Esophagus mucosa (tissue), 1 donor: ENCODE measurements around the gene RBM27. TPM values are rescaled to one million over a fixed set of nuclear protein-coding genes. Genes with fewer than 3 reads are reported as not detected.
"Not testable (repeated sequence)": the region's sequence is repeated elsewhere in the genome, so short reads cannot be mapped to it uniquely, and the experiment has no call there.

Source experiments
- ATAC-seq: fragments of 200-7000 bp; cut with Tn5 transposase; one replicate; pipeline ENCODE4 v1.9.1; 2020
- total RNA-seq: library from RNA; stranded (reverse); gene quantifications from one replicate; pipeline ENCODE4 v1.2.4, GENCODE V29; 2023
- donor health status: DM: yes; HTN: yes; CAD: no.

Gene RBM27, protein sequence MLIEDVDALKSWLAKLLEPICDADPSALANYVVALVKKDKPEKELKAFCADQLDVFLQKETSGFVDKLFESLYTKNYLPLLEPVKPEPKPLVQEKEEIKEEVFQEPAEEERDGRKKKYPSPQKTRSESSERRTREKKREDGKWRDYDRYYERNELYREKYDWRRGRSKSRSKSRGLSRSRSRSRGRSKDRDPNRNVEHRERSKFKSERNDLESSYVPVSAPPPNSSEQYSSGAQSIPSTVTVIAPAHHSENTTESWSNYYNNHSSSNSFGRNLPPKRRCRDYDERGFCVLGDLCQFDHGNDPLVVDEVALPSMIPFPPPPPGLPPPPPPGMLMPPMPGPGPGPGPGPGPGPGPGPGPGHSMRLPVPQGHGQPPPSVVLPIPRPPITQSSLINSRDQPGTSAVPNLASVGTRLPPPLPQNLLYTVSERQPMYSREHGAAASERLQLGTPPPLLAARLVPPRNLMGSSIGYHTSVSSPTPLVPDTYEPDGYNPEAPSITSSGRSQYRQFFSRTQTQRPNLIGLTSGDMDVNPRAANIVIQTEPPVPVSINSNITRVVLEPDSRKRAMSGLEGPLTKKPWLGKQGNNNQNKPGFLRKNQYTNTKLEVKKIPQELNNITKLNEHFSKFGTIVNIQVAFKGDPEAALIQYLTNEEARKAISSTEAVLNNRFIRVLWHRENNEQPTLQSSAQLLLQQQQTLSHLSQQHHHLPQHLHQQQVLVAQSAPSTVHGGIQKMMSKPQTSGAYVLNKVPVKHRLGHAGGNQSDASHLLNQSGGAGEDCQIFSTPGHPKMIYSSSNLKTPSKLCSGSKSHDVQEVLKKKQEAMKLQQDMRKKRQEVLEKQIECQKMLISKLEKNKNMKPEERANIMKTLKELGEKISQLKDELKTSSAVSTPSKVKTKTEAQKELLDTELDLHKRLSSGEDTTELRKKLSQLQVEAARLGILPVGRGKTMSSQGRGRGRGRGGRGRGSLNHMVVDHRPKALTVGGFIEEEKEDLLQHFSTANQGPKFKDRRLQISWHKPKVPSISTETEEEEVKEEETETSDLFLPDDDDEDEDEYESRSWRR
- 7.5 TPM for total RNA-seq

DNA sequence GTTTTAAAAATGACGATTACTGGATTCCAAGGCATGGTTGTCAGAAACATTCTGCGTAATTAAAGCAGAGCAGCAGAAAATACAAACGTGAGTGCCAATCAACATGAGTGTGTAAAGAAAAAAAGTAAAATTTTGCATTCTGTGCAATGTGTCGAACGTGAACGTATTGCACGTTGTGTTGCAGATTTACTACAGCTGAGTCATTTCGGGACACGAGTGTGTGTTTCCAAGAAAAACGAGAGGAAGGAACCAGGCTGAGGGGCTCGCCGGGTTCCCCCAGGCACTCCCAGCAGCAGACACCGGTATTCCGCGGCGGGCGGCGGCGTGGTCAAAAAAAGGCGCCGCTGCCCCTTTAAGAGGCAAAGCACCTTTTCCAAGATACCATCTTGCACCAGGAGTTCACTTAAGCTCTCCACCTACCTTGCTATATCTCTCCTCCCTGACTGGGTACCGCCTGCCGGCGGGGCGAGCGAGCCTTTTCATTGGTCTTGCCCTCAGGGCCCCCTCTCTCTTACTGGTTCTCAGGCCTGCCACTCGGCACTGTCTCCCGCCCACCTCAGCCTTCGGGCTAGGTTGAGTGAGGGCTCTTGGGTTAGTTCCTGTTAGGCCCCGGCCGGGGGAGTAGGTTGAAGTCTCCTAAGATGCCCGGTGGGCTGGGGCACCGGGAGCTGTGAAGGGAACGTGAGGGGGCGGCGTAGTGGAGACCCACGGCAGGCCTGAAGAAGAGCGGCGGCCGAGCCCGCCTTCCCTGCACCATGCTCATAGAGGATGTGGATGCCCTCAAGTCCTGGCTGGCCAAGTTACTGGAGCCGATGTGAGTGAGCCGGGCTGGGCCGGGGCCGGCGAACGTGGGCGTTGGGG, at the start of gene RBM27:
Gene RBM27 (plus strand): TSS at position 595 of the 861 bp plus-strand sequence. CDS start 161 bp downstream, at position 756.
- peak; percentile 100 for ATAC-seq

DNA sequence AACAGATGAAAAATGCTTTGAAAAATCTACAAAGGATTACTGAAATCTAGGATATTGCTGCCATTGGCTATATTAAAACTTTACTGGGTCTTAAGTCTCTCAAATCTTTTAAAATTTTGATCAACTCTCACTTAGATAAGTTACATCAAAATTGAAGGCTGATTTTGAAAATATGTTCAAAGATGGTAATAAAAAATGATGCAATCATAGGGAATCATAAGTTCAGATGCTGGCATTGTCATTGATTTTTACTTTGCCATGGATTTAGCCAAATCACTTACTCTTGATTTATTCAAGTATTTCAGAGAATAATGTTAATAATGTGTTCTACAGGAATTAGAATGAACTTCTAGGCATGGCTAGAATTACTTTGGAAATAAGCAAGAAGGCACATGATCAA, 45.1 kb upstream of the RBM27 start:
- ATAC-seq, result no peak

DNA sequence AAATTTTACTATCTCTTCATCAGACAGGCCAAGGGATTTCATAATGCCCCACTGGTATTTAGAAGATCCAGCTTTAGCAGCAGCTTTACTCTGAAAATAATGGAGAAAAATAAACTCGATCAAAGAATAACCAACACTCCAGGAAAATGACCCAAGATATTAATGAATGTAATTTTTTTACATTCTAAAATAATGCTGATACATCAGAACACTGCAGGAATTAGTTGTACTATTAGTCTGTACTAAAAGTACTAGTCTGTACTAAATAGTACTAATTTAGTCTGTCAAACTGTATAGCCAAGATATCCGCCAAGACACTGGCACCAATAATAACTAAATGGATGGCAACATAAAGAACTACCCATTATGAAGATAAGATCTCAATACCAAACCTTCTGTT, 39.0 kb upstream of the RBM27 start:
- ATAC-seq, result no peak

DNA sequence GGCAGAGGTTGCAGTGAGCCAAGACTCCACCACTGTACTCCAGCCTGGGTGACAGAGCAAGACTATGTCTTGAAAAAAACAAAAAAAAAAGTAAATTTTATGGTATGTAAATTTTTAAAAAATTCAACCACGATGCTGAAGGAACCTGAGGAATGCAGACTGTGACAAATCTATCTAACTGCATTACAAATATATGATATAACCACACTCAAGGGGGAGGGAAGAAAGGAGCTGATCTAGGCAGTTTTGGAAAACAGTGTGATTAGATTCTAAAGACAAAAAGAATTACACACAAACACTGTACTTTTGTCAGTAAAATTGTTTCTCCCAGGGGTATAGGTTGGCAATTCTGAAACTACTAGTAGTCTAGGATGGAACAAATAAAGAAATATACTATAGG, 37.9 kb upstream of the RBM27 start:
- ATAC-seq, result no peak

DNA sequence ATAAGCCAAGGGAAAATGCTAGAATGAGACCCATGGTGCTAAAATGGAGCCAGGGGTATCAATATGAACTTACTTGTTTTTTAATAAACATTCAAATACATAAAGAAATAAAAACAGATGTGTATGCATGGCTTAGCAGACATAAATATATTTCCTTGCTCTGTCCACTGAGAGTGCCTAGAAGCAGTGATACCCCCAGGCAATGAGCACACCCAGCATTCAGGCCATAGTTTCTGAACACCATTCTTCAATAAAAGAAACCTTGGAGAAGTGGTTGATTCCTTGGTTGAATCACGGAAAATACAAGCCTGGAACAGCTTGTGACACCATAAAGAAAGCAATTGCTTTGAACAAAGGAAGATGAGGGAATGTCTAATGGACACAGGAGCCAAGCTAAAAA, 37.5 kb upstream of the RBM27 start:
- ATAC-seq, result no peak

DNA sequence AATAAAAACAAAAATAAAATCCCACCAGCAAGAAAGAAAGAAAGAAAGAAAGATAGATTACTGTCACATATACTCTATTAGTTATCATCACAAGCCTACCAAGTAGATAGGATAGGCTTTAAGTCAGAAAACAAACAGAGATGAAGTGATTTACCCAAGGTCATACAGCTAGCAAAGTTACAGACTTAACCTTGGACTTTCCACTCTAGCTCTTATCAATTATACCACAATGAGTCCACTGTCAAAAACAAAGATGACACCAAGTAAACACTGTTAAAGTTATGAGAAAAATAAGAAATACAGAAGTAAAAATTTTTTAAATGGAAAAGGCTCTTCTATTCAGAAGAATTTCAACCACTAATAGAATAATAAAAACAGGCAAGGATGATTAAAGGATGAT, 34.3 kb upstream of the RBM27 start:
- no peak for ATAC-seq

DNA sequence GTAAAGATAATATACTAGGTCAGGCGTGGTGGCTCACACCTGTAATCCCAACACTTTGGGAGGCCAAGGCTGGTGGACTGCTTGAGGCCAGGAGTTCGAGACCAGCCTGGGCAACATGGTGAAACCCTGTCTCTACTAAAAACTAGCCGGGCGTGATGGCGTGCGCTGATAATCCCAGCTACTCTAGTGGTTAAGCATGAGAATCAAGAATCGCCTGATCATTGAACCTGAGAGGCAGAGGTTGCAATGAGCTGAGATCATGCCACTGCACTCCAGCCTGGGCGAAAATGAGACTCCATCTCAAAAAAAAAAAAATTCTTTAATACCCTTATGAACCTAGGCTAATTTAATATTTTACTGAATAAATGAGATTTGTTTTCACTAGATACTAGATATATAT, 30.4 kb upstream of the RBM27 start:
- not testable (repeated sequence) for ATAC-seq

DNA sequence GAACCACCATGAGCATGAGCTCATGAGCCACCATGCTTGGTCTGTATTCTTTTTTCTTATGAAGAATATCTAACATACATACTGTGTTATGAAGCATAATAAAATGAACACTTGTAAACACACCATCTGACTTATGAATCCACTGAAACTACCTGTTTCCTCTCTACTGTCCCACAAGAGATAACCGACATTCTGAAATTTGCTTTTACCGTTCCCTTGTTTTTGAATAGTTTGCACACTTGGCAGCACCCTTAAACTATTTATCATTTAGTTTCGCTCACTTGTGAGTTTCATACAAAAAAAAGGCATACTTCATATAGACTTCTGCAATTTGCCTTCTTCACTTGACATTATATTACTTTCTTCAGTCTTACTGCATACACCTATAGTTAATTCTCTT, 29.8 kb upstream of the RBM27 start:
- no peak for ATAC-seq

DNA sequence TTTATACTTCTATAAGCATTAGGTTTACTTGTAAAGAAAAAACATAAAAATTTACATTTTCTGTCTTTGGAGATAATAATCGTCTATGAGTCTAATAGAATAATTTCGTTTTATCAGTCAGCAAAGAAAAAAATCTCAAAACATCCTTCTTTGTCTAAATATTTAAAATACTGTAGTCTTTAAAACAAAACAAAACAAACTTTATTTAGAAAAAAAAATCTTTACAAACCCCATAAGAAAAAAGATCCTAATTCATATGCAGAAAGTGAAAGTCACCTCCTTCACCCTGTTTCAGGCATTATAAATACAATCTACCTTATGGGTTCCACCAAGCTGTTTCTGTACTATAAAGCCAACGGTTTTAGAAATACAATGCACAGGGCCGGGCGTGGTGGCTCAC, 26.6 kb upstream of the RBM27 start:
- ATAC-seq, result no peak

DNA sequence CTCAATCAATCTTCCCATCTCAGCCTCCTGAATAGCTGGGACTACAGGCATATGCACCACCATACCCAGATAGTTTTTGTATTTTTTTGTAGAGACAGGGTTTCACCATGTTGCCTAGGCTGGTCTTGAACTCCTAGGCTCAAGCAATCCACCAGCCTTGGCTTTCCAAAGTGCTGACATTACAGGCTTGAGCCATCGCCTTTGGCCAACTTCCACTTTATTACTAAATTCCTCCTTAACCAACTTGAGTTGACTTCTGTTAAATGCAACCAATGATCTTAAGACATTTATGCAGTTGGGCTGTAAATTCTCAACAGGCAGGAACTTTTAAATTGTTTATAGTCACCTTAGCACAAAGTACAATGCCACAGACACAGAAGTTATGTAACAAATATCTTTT, 23.7 kb upstream of the RBM27 start:
- no peak for ATAC-seq

DNA sequence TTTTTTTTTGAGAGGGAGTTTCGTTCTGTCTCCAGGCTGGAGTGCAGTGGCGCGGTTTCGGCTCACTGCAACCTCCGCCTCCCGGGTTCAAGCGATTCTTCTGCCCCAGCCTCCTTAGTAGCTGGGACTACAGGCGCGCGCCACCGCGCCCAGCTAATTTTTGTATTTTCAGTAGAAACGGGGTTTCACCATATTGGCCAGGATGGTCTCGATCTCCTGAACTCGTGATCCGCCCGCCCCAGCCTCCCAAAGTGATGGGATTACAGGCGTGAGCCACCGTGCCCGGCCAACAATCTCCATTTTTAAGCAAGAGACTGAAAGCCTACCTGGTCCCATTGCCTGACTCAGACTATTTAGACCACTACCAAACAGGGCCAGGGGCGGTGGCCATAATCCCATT, 20.0 kb upstream of the RBM27 start:
- not testable (repeated sequence) for ATAC-seq

DNA sequence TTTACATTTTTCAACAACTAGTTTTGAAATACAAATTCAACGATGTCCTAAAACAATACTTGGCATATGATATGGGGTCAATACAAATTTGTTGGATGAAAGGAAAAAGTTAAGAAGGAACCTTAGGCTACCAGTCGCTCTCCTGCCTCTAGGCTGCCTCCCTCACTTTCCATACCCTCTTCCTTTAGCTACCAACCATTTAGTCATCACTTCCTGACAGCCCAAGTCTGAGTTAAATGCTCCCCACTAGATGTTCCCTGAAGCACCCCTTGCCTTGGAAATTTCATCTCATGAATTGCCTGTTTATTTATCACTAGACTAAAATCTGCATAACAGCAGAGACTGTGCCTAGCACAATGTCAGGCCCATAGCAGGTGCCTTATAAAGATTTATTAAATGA, 18.2 kb upstream of the RBM27 start:
- no peak for ATAC-seq

DNA sequence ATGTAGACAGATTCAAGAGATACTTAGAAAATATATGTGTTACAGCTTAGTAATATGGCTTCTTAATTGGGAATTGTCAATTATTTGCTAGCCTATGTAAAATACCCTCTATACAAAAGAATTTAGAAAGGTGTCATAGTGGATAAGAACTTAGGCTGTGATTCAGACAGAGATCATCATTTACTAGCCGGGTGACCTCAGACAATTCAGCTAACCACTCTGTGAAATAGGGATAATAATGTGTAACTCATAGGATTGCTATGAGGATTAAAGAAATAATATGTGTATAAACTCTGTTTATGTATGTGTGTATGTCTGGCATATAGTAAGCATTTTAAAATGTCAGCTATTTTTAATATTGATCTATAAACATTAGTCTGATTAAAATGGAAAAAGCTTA, 15.0 kb upstream of the RBM27 start:
- ATAC-seq, result peak; percentile 74

DNA sequence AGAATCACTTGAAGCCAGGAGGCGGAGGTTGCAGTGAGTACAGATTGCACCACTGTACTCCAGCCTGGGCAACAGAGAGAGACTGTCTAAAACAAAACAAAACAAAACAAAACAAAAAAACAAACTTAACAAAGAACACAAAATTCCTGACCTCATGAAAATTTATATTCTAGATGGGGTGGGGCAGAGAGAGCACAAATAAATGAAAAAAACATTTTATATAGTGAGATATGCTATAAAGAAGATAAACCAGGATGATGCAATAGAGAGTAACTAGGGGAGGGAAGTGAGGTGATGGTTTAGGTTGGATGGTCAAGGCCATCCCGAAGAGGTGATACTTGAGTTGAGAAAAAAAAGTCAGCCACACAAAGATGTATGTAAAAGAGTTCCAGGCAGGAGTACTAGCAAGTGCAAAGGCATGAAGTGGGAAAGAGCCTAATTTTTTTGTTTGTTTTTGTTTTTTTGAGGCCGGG, 10.8 kb upstream of the RBM27 start:
- ATAC-seq, result no peak

DNA sequence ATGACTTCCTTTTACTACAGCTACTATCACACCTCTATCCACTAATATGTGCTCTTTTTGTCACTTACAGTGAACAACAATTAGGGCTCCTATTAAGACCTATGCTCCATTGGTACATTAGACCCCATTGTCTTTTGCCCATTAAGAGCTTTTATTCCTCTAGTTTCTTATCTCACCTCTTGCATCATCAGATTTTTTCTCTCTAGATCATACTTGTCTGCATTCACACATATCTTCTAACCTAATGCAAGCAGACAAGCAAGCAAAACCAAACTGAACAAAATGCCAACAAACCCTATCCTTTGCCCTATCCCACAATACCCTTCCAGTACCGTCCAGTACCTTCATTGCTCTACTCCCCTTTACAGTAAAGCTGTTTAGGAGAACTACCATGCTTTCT, 10.1 kb upstream of the RBM27 start:
- ATAC-seq, result no peak

DNA sequence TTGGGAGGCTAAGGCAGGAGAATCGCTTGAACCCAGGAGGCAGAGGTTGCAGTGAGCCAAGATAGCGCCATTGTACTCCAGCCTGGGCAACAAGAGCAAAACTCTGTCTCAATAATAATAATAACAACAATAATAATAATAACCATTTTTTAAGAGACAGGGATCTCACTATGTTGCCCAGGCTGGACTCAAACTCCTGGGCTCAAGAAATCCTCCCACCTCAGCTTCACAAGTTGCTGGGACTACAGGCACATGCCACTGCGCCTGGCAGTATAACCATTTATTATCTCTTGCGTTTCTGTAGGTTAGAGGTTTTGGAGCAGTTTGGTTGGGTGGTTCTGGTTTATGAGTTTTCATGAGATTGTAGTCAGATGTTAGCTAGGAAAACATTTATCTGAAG, 8.4 kb upstream of the RBM27 start:
- ATAC-seq, result not testable (repeated sequence)

DNA sequence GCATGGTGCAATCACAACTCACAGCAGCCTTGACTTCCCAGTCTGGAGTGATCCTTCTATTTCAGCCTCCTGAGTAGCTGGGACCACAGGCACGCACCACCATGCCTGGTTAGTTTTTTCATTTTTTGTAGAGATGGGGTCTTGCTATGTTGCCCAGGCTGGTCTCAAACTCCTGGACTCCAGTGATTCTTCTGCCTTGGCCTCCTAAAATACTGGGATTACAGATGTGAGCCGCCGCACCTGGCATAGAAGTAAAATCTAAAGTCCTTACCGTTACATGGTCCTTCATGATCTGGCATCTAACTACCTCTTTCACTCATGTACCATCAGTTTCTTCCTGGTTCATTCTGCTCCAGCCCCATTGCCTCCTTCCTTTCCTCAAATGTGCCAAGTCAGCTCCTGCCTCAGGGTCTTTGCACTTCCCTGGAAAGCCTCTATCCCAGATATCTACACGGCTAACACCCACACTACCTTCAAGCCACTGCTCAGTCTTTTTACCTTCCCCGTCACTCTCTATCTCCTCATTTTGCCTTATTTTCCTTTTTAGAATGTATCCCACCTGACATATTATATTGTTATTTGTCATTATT, 6.9 kb upstream of the RBM27 start:
- no peak for ATAC-seq

DNA sequence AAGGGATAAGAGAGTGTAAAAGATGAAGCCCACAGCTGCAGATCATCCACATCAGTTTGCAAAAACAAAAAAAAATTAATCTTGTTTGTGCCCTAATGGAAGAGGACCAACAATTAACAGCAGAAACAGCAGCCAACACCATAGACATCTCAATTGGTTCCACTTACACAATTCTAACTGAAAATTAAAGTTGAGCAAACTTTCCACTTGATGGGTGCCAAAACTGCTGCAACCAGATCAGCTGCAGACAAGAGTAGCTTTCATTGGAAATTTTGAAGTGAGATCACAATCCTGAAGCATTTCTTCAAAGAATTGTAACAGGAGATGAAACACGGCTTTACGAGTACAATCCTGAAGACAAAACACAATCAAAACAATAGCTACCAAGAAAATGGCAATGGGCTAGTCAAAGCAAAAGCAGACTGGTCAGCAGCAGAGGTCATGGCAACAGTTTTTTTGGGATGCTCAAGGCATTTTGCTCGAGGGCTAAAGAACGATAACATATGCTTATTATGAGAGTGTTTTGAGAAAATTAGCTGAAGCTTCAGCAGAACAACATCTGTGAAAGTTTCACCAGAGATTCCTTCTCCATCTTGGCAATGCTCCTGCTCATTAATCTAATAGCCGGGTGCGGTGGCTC, 4.1 kb upstream of the RBM27 start:
- no peak for ATAC-seq

DNA sequence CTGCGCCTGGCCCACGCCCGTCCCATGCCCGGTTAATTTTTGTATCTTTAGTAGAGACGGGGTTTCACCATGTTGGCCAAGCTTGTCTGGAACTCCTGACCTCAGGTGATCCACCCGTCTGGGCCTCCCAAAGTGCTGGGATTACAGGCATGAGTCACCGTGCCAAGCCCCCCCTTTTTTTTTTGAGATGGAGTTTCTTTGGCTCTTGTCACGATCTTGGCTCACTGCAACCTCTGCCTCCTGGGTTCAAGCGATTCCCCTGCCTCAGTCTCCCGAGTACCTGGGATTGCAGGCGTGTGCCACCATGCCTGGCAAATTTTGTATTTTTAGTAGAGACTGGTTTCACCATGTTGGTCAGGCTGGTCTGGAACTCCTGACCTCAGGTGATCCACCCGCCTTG, 1.6 kb upstream of the RBM27 start:
- not testable (repeated sequence) for ATAC-seq

DNA sequence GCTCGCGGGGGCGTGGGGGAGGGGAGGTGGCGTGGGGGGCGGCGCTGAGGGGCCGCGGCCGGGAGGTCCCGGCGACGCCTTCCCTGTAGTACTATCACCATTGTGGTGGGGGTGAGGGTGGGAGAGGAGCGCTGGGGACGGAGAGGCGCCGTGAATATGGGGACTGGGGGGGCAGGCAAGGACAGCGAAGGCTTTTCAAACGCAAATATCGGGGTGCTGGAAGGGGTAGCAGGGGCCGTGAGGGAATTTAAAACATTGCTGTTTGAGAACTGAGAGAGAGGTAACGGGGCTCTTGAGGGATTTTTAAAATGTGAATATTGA, 427 bp downstream of the RBM27 start:
- no peak for ATAC-seq

DNA sequence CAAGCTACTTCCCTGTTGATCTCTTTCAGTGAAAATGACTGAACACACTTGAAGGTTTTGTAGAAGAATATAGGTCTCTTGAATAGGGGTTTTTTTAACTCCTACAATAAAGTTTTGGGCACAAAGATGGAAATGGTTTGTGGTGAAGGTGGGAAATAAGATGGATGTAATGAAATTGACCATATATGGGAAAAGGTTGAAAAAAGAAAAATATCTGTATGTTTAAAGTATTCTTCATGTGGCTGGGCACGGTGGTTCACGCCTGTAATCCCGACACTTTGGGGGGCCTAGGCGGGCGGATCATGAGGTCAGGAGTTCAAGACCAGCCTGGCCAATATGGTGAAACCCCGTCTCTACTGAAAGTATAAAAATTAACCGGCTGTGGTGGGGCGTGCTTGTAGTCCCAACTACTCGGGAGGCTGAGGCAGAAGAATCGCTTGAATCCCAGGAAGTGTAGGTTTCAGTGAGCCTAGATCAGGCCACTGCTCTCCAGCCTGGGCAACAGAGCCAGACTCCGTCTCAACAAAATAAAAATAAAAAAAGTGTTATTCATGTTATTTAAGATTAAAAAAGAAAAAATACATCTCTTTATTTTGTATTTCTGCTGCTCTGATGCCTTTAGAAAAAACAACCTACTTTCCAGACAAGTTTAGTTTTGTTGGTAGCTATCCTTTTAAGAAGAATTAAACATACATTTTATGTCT, 2.2 kb downstream of the RBM27 start:
- no peak for ATAC-seq
